Fibroblast of lung (primary cell): ENCODE measurements around the gene COLEC12.

Source experiments
- EZH2 ChIP-seq: IDR thresholded peaks from 2 replicates; pipeline ENCODE4 v1.5.1; 2012; ENCODE audit warnings: low read length, control low read depth, mild to moderate bottlenecking; ENCODE audit errors: missing control alignments
- TF ChIP-seq, protein P1 (sequence below), 2 donors: IDR thresholded peaks in 1 of 2; conservative IDR thresholded peaks in 1 of 2; 1 replicate in 1 of 2; 2 replicates in 1 of 2; pipeline ENCODE4 v1.5.1; 2011 to 2012; ENCODE audit warnings: low read length in 2 of 2, control low read depth in 1 of 2, inconsistent platforms in 1 of 2, low read depth in 1 of 2, mild to moderate bottlenecking in 1 of 2

DNA sequence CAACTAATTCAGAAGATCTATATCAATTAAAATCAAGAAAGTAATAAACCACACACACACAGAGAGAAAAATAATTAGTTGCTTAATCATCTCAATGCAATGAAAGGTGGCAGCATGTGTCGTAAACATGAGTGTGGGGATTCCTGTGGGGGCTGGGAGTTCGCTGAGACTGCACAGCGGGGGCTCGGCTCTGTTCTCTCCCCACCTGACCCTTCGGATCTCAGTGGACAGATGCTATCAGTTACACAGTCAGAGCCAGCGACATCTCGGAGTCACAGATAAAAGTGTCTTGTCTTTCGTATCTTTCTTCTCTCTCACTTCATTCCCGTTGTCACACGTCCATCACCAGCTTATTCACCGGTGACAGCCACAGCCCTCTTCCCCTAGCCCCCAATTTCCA lies 37.1 kb downstream of the COLEC12 start:
- no peak for TF ChIP-seq EZH2
- TF ChIP-seq, protein P1, sequence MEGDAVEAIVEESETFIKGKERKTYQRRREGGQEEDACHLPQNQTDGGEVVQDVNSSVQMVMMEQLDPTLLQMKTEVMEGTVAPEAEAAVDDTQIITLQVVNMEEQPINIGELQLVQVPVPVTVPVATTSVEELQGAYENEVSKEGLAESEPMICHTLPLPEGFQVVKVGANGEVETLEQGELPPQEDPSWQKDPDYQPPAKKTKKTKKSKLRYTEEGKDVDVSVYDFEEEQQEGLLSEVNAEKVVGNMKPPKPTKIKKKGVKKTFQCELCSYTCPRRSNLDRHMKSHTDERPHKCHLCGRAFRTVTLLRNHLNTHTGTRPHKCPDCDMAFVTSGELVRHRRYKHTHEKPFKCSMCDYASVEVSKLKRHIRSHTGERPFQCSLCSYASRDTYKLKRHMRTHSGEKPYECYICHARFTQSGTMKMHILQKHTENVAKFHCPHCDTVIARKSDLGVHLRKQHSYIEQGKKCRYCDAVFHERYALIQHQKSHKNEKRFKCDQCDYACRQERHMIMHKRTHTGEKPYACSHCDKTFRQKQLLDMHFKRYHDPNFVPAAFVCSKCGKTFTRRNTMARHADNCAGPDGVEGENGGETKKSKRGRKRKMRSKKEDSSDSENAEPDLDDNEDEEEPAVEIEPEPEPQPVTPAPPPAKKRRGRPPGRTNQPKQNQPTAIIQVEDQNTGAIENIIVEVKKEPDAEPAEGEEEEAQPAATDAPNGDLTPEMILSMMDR (conservative IDR thresholded peaks at IDR 0.05 in 1 of 2, IDR thresholded peaks at IDR 0.05 in 1 of 2; ENCODE audit: low read depth in 1 of 2, low read length in 2 of 2), result no peak
